GM04504 (cell line): ENCODE data around the gene CCHCR1.
"Not testable (repeated sequence)": the region's sequence is repeated elsewhere in the genome, so short reads cannot be mapped to it uniquely, and the experiment has no call there.

Experiments used
- DNase-seq: peaks from one replicate; pipeline ENCODE4 v3.0.0-alpha.2; 2012; ENCODE audit warnings: low read depth

CCHCR1 gene

DNA sequence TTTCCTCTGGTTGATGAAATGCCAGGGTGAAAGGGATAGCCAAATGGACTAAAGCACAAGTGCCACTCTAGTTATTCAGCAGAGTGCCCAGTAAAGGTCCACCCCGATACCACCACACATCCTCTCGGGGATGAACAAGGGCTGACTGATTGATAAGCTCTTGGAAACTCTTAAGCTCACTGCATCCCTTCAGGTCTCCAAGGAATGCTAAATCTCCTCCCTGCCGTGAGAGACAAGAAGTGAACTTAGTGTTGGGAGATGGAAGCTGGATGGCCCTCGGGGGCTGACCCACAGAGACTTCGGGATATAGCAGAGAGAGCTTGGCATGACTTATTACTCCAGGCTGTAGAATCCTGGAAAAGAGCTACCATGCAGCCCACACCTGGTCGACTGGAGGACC lies 26.3 kb upstream of the CCHCR1 start:
- not testable (repeated sequence) for DNase-seq

- not testable (repeated sequence) for DNase-seq
These were observed 25.7 kb upstream of the CCHCR1 start for GRCh38 chr6:31183287-31183686.

DNA sequence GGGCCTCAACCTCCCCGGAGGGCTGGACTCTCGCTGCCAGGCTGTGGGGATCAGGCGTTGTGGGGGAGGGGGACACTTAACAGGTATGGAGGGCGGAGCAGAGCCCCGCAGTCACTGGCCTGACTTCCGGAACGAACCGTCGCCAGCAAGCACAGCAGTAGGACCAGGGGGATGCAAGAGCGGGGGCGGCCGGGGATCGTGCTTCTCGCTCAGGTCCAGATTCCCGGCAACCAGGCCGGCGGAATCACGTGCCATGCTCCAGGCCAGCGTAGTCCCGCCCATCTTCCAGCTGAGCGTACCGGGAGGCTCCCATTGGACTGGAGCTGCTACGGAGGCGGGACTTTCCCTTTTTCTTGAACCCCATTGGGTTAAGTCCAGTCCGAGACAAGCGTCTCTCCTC lies 22.9 kb upstream of the CCHCR1 start:
- peak; percentile 48 for DNase-seq

- no peak for DNase-seq
These were observed 22.3 kb upstream of the CCHCR1 start for GRCh38 chr6:31179896-31180295.

GRCh38 chr6:31179042-31179386 lies 21.4 kb upstream of the CCHCR1 start:
- no peak for DNase-seq

- no peak for DNase-seq
These were observed 20.8 kb upstream of the CCHCR1 start for GRCh38 chr6:31178143-31179041.

GRCh38 chr6:31175971-31176370 lies 18.4 kb upstream of the CCHCR1 start:
- peak; percentile 35 for DNase-seq

DNA sequence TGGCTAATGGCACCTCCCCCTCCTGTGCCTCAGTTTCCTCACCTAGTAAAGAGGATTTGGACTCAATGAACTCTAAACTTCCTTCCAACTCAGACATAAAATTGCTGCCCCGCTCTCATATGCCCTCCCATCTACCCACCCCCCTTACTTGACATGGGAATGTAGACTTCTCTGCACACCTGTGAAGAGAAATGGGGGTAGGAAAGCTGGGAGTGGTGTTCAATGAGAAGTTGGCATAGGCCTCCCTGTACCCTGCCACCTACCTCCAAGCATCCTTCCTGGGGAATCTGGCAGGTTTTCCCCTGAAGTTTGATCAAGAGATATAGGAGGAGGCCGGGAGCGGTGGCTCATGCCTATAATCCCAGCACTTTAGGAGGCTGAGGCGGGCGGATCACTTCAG lies 16.8 kb upstream of the CCHCR1 start:
- DNase-seq = no peak

DNA sequence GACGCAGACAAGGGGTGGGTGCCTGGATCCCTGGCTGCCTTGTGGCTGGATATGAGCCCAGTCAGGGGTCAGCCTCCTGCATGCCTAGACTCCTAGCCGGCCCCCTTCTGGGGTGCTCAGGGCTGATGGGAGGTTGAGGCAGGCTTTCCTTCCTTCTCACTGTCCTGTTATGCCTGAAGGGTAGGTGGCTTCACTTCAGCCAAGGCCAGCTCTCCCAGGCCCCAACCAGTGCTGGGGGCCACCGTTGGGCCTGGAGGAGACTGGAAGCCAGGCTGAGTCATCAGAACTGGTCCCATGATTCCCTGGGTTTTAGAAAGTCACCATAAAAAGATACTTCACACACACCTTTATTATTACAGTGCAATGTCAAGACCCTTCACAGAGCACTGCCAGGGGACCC lies 15.8 kb upstream of the CCHCR1 start:
- no peak for DNase-seq

- DNase-seq = no peak
These were observed 15.4 kb upstream of the CCHCR1 start for GRCh38 chr6:31172973-31173384.

DNA sequence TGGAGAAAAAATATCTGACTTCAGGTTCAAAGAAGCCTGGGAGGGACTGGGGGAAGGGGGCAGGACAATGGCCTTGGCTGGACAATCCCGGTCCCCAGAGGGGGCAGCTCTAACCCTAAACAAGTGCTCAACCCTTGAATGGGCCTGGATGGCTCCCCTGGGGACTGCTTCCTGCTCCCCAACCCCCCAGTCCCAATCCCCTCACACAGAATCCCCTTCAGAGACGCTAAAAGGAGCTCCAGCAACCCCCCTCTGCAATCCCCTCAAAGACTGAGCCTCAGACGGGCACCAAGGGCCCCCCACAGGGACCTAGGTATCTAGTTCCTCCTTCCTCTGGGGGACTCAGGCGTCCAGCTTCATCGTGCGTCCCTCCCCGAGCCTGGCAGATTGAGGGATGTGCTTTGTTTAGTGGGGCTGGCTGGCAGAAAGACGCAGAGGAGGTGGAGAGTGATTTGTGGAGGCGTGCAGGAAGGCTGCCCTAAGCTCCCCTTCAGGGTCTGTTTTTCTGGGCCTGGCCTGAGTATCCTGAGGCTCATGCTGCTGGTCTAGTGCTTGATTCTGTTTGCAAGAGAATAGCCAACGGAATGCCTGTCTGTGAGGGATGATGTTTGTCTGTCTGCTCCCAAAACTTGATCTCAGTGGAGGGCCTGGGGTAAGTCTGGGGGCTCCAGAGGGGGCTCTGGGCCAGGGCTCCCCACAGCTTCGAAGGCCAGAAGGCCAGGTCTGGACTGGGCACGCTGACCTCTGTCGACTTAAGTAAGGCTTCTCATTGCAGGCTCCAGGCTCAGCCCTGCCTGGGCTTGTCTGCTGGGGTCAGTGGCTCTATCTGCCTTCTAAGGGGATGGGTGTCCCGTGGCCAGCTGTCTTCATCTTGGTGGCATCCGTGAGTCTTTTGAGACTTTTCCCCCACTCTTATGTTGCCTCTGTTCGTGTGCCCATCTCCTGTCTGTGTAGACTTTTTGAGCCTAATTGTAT lies 14.6 kb upstream of the CCHCR1 start:
- no peak for DNase-seq

DNA sequence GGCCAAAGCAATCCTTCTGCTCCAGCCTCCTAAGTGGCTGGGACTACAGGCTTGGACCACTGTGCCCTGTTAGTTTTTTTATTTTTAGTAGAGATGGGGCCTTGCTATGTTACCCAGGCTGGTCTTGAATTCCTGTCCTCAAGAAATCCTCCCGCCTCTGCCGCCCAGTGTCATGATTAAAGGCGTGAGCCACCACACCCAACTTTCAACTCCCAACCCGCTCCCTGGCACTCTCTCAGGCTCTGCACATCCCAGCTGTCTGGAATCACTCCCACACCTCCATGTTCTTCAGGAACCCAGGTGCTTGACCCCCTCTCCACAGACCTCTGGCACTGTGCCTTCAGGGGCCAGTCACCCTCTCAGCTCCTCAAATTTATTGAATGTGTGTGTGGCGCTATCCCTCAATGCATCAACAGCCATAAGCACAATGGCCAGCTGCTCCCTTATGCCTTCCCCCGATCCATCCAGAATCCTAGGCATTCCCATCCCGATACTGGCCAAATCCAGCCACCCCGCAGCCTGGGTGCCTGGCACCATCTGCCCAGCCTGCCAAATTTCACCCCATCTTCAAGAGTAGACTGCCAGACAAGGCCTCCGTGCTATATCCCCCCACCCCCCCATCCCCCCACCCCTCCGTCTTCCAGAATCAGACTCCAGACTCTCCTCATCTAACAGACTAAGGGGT lies 13.5 kb upstream of the CCHCR1 start:
- no peak for DNase-seq

DNA sequence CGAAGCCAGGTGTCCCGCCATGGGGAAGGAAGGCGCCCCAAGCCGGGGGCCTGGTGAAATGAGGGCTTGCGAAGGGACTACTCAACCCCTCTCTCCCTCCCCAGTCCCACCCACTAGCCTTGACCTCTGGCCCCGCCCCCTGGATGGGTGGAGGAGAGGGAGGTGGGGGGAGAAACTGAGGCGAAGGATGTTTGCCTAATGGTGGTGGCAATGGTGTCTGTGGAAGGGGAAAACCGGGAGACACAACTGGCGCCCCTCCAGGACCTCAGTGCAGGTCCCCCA lies 12.9 kb upstream of the CCHCR1 start, which contains the start of gene POU5F1:
Gene POU5F1 (minus strand): TSS at position 83 of the 282 bp plus-strand sequence. CDS start 62 bp downstream, at position 21.
- DNase-seq = no peak

DNA sequence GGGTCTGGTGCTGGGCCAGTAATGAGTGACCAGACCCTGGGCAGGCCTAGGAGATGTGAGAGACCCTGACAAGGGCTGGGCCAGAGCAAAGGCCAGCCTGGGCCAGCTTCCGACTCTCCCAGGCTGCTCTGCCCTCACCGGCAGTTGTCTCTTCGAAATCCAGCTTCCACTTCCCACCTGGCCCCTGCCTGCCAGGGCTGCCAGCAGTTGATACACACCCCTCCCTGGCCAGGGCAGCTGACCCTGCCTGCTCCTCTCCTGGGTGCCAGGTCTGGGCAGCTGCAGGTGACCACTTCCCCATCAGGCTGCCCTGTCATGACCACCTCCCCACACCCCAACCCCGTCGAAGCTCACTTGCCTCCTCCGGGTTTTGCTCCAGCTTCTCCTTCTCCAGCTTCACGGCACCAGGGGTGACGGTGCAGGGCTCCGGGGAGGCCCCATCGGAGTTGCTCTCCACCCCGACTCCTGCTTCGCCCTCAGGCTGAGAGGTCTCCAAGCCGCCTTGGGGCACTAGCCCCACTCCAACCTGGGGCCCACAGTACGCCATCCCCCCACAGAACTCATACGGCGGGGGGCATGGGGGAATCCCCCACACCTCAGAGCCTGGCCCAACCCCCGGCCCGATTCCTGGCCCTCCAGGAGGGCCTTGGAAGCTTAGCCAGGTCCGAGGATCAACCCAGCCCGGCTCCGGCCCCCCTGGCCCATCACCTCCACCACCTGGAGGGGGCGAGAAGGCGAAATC lies 12.4 kb upstream of the CCHCR1 start:
- DNase-seq = not testable (repeated sequence)

DNA sequence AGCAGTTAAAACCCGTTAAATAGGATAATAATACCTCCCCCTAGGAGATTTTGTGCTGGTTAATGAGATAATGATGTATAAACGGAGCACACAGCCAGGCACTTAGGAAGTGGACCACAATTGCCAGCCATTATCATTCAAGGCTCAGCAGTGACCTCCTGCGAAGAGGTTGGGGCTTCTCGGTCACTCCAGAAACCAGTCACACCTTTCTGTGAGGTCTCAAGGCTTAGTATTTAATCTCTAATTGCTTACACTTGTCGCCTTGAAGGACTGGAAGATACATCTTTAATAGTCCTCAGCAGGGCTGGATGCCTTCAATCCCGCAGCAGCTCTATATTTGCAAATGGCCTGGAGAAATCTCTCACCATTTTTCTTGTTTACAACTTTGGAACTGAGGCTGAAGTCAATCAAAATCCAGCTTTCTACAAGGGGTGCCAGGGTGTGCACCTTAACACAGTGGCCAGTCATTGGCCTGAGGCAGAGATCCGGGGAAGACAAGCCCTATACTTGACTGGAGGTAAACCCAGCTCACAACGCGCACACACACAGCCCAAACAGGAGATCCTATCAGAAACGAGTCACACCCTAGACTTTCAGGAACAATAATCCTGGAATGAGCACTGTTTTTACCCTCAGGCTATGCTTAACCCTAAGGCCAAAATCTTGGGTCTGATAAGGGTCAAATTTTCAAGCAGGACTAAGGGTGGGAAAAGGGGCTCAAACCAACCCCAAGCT lies 11.7 kb upstream of the CCHCR1 start:
- no peak for DNase-seq

- no peak for DNase-seq
These were observed 11.0 kb upstream of the CCHCR1 start for GRCh38 chr6:31168606-31169005.

GRCh38 chr6:31165986-31166385 lies 8.4 kb upstream of the CCHCR1 start:
- DNase-seq = no peak

- DNase-seq = not testable (repeated sequence)
These were observed 7.6 kb upstream of the CCHCR1 start for GRCh38 chr6:31165064-31165832.

GRCh38 chr6:31164475-31165063 lies 7.0 kb upstream of the CCHCR1 start:
- DNase-seq = not testable (repeated sequence)

GRCh38 chr6:31163922-31164321 lies 6.3 kb upstream of the CCHCR1 start:
- no peak for DNase-seq
